Testis (tissue), 2 donors: ENCODE measurements around the gene PLGRKT.
"Not testable (repeated sequence)": the region's sequence is repeated elsewhere in the genome, so short reads cannot be mapped to it uniquely, and the experiment has no call there.

Source experiments
- CTCF ChIP-seq, 3 experiments: fragments of 450-650 bp in 2 of 3; fragments of 200-600 bp in 1 of 3; sonication (generic) in 1 of 3; IDR thresholded peaks; one replicate each; pipeline ENCODE4 v1.5.1; 2016 to 2019; ENCODE audit warnings: antibody characterized with exemption in 3 of 3, mild to moderate bottlenecking in 2 of 3, moderate library complexity in 1 of 3
- POLR2A ChIP-seq: fragments of 450-650 bp; IDR thresholded peaks from one replicate; pipeline ENCODE4 v1.6.1; 2017; ENCODE audit warnings: antibody characterized with exemption, mild to moderate bottlenecking, moderate library complexity

DNA sequence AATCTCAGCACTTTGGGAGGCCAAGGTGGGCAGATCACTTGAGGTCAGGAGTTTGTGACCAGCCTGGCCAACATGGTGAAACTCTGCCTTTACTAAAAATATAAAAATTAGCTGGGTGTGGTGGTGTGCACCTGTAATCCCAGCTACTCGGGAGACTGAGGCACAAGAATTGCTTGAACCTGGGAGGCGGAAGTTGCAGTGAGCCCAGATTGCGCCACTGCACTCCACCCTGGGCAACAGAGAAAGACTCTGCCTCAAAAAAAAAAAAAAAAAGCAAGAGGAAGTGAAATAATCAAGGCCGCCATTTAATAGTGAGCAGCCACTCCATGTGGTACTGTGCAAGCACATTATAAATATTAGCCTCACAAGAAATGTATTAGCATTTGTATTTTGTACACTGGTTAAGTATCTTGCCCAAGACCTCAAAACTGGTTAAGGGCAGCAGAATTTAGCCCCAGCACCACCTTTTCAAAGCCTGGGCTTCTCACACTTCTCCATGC is 27.2 kb upstream of the PLGRKT start:
- TF ChIP-seq POLR2A; CTCF (IDR thresholded peaks at IDR 0.05): not testable (repeated sequence)
